ENCODE data around the gene OXSM. TPM values are rescaled to one million over a fixed set of nuclear protein-coding genes. Genes with fewer than 3 reads are reported as not detected.
A peak's percentile ranks its signal among the peaks of the same experiment; 100 is the strongest.

Gene OXSM
- total RNA-seq = 1 to 10 TPM; 8.0 to 9.4 TPM
- 10 to 100 TPM; 10.7 to 15.5 TPM for polyA plus RNA-seq
- long read RNA-seq, donor 1, transcript OXSM-201 (3 exons, 1,519 nt) = major isoform, 7 of 24 reads
- long read RNA-seq, donor 1, partial matches to known transcripts = 14 of 24 reads
- long read RNA-seq, donor 1, other reads (novel, unspliced or antisense) = 0 of 24 reads
- long read RNA-seq, donor 2, partial matches to known transcripts = 5 of 9 reads
- long read RNA-seq, donor 2, other reads (novel, unspliced or antisense) = 0 of 9 reads
- long read RNA-seq, donor 3, partial matches to known transcripts = 0 of 3 reads
- long read RNA-seq, donor 3, other reads (novel, unspliced or antisense) = 0 of 3 reads
- long read RNA-seq, donor 4, partial matches to known transcripts = 0 of 2 reads
- long read RNA-seq, donor 4, other reads (novel, unspliced or antisense) = 0 of 2 reads
- long read RNA-seq, donor 5, transcript OXSM-201 (3 exons, 1,519 nt) = major isoform, 5 of 15 reads
- long read RNA-seq, donor 5, partial matches to known transcripts = 9 of 15 reads
- long read RNA-seq, donor 5, other reads (novel, unspliced or antisense) = 0 of 15 reads

GRCh38 chr3:25789596-25790556 lies at the start of gene OXSM:
Gene OXSM, plus strand, starts transcription at chr3:25790090. Its CDS starts 931 bp downstream, at chr3:25791021.
- no peaks in the 10 kb centered on the region for H3K9me3 ChIP-seq (ENCODE audit: control insufficient read depth in 4 of 4, insufficient read depth in 3 of 4, low read length in 3 of 4)
- DNase-seq (peak; percentile 92 to 95 (median 93)), ATAC-seq (ENCODE audit: insufficient read depth, low FRiP score) (peak; percentile 98)
- H3K27me3 ChIP-seq (ENCODE audit: control insufficient read depth in 3 of 3, insufficient read depth in 3 of 3, low read length in 2 of 3) = no peaks in the 10 kb centered on the region
- TF ChIP-seq CTCF (IDR thresholded peaks at IDR 0.05; ENCODE audit: control extremely low read depth, extremely low read depth) = no peak
- H3K27ac ChIP-seq (ENCODE audit: low read depth in 1 of 2, low read length in 1 of 2) = peak within 1 kb of the TSS; percentile 74 to 84
- H3K36me3 ChIP-seq (ENCODE audit: control insufficient read depth in 4 of 4, insufficient read depth in 4 of 4, low read length in 4 of 4) = peaks cover 0 to 3% (median 2%) of the 10 kb centered on the region in 4 donors
- WGBS, 2 donors = 0 to 1% methylated on average over 56 of the region's 56 CpGs
- H3K4me1 ChIP-seq (ENCODE audit: control insufficient read depth in 5 of 5, insufficient read depth in 5 of 5, low read length in 5 of 5) = peaks cover 0 to 17% (median 3%) of the 10 kb centered on the region in 5 donors
- peak within 1 kb of the TSS; percentile 46 for H3K4me3 ChIP-seq
- peak within 1 kb of the TSS; percentile 69 to 87 for H3K9ac ChIP-seq (ENCODE audit: insufficient read depth in 1 of 2, low read length in 2 of 2)

- no peaks in the 10 kb centered on the region for H3K9me3 ChIP-seq (ENCODE audit: control insufficient read depth in 4 of 4, insufficient read depth in 3 of 4, low read length in 3 of 4)
- no peak for DNase-seq
- peaks cover 5 to 18% (median 8%) of the 10 kb centered on the region in 4 donors for H3K36me3 ChIP-seq (ENCODE audit: control insufficient read depth in 4 of 4, insufficient read depth in 4 of 4, low read length in 4 of 4)
- no peak overlapping the region for H3K4me3 ChIP-seq
- TF ChIP-seq CTCF (IDR thresholded peaks at IDR 0.05; ENCODE audit: control extremely low read depth, extremely low read depth) = no peak
- WGBS, 2 donors = 98 to 99% methylated on average over 3 of the region's 3 CpGs
- ATAC-seq (ENCODE audit: insufficient read depth, low FRiP score) = no peak
- H3K27ac ChIP-seq (ENCODE audit: low read depth in 1 of 2, low read length in 1 of 2) = no peak overlapping the region
- H3K9ac ChIP-seq (ENCODE audit: insufficient read depth in 1 of 2, low read length in 2 of 2) = no peak overlapping the region
- H3K4me1 ChIP-seq (ENCODE audit: control insufficient read depth in 5 of 5, insufficient read depth in 5 of 5, low read length in 5 of 5) = no peaks in the 10 kb centered on the region
- no peaks in the 10 kb centered on the region for H3K27me3 ChIP-seq (ENCODE audit: control insufficient read depth in 3 of 3, insufficient read depth in 3 of 3, low read length in 2 of 3)
Observed at GRCh38 chr3:25744470-25744869, 45.4 kb upstream of the OXSM start.

GRCh38 chr3:25747033-25747432 lies 42.9 kb upstream of the OXSM start:
- Histone ChIP-seq H3K9ac (ENCODE audit: insufficient read depth in 1 of 2, low read length in 2 of 2) (no peak overlapping the region), H3K9me3 (ENCODE audit: control insufficient read depth in 4 of 4, insufficient read depth in 3 of 4, low read length in 3 of 4) (no peaks in the 10 kb centered on the region), H3K27me3 (ENCODE audit: control insufficient read depth in 3 of 3, insufficient read depth in 3 of 3, low read length in 2 of 3) (no peaks in the 10 kb centered on the region), H3K4me1 (ENCODE audit: control insufficient read depth in 5 of 5, insufficient read depth in 5 of 5, low read length in 5 of 5) (no peaks in the 10 kb centered on the region), H3K36me3 (ENCODE audit: control insufficient read depth in 4 of 4, insufficient read depth in 4 of 4, low read length in 4 of 4) (peaks cover 8 to 34% (median 11%) of the 10 kb centered on the region in 4 donors), H3K27ac (ENCODE audit: low read depth in 1 of 2, low read length in 1 of 2) (no peak overlapping the region), H3K4me3 (no peak overlapping the region)
- TF ChIP-seq CTCF (IDR thresholded peaks at IDR 0.05; ENCODE audit: control extremely low read depth, extremely low read depth) = no peak
- no peak for DNase-seq
- no peak for ATAC-seq (ENCODE audit: insufficient read depth, low FRiP score)

All from lung (tissue), 16 donors.